Choroid plexus epithelial cell (primary cell): Measurements from ENCODE around the gene FDX2.
A peak's percentile ranks its signal among the peaks of the same experiment; 100 is the strongest.

Experiments
- DNase-seq: peaks from one replicate; pipeline ENCODE4 v3.0.0-alpha.2; 2010; ENCODE audit warnings: low read depth
- H3K4me3 ChIP-seq: 2 replicates; pipeline ENCODE4 v1.5.1; 2011; ENCODE audit warnings: low read depth, mild to moderate bottlenecking, control low read depth, low read length, moderate library complexity
- CTCF ChIP-seq: conservative IDR thresholded peaks from 2 replicates; pipeline ENCODE4 v1.5.1; 2011; ENCODE audit warnings: low read depth, mild to moderate bottlenecking, control low read depth, inconsistent platforms, low read length, moderate library complexity

The FDX2 gene

DNA sequence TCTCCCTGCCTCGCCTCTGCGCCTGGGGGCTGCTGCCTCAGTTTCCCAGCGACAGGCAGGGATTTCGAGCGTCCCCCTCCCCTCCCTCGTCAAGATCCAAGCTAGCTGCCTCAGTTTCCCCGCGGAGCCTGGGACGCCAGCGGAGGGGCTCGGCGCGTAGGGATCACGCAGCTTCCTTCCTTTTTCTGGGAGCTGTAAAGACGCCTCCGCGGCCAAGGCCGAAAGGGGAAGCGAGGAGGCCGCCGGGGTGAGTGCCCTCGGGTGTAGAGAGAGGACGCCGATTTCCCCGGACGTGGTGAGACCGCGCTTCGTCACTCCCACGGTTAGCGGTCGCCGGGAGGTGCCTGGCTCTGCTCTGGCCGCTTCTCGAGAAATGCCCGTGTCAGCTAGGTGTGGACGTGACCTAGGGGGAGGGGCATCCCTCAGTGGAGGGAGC lies 45.6 kb downstream of the FDX2 start:
- peak; percentile 48 for DNase-seq
- no peak for TF ChIP-seq CTCF
- H3K4me3 ChIP-seq, result peak overlapping the region; percentile 81

- DNase-seq, result peak; percentile 89
- H3K4me3 ChIP-seq, result peak overlapping the region; percentile 81
- TF ChIP-seq CTCF, result peak; percentile 91
Measured at GRCh38 chr19:10269333-10270179, 46.3 kb downstream of the FDX2 start.

DNA sequence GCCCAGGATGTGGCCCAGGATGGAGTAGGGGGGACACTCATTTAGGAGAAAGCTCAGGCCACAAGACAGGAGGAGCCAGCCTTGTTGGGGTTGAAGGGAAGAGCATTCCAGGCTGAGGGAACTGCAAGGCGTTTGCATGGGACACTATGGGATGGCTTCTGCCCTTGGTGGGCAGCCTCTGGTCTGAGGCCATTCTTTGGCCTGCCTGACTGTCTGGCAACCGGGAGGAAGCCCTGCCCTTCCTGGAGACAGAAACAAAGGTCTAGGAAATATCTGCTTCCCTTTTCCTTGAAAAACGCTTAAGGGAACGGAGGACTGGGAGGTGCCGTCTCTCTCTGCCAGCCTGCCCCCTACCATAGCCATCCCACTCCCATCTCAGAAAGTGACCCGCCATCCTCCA lies 47.7 kb downstream of the FDX2 start:
- no peak overlapping the region for H3K4me3 ChIP-seq
- DNase-seq, result no peak
- no peak for TF ChIP-seq CTCF

- H3K4me3 ChIP-seq, result no peak overlapping the region
- DNase-seq, result no peak
- TF ChIP-seq CTCF, result no peak
Measured at GRCh38 chr19:10266706-10267105, 49.1 kb downstream of the FDX2 start.

- DNase-seq, result peak; percentile 80
- H3K4me3 ChIP-seq, result no peak overlapping the region
- no peak for TF ChIP-seq CTCF
Measured at GRCh38 chr19:10262771-10263170, 53.0 kb downstream of the FDX2 start.

- no peak for TF ChIP-seq CTCF
- DNase-seq, result no peak
- H3K4me3 ChIP-seq, result no peak overlapping the region
Measured at GRCh38 chr19:10260141-10260584, 55.7 kb downstream of the FDX2 start.
